H1 (cell line): Measurements from ENCODE around the gene PRPF6. TPM values are rescaled to one million over a fixed set of nuclear protein-coding genes. Genes with fewer than 3 reads are reported as not detected.

ENCODE experiments used
- CTCF ChIA-PET: fragments of 300-600 bp; sonication (Branson Sonifier 250); formaldehyde crosslinking; loops from one replicate; lab custom pipeline; 2021; ENCODE audit not compliant: partially characterized antibody; lab: Charles Lee
- POLR2A ChIA-PET: fragments of 300-600 bp; sonication (Branson Sonifier 250); formaldehyde crosslinking; loops from one replicate; lab custom pipeline; 2021; ENCODE audit warnings: inconsistent platforms; ENCODE audit not compliant: partially characterized antibody; lab: Charles Lee
- DNase-seq, 2 experiments: peaks; one replicate each; pipeline versions ENCODE4 v3.0.0 to v3.0.0-alpha.2; 2010 to 2022; ENCODE audit warnings: low spot score in 2 of 2, low read depth in 1 of 2, mixed read lengths in 1 of 2
- FAIRE-seq: peaks from 2 replicates; lab custom pipeline; 2011; peaks lifted over from hg19 to GRCh38; lab: Jason Lieb, UNC
- H2AFZ ChIP-seq: 2 replicates; pipeline ENCODE4 v1.8.1; 2012; ENCODE audit warnings: low read length, inconsistent platforms
- H2AK5ac ChIP-seq: 2 replicates; pipeline ENCODE4 v1.6.1; 2013; ENCODE audit warnings: low read depth, low read length
- H2BK120ac ChIP-seq: replicated peaks from 2 replicates; pipeline ENCODE3; 2013; ENCODE audit warnings: low read depth, low read length, inconsistent platforms
- H2BK12ac ChIP-seq: 2 replicates; pipeline ENCODE4 v1.6.1; 2013; ENCODE audit warnings: low read depth, low read length
- H2BK15ac ChIP-seq: 2 replicates; pipeline ENCODE4 v1.6.1; 2013; ENCODE audit warnings: low read length
- H2BK20ac ChIP-seq: 2 replicates; pipeline ENCODE4 v1.6.1; 2013; ENCODE audit warnings: low read length
- H2BK5ac ChIP-seq: 2 replicates; pipeline ENCODE4 v1.6.1; 2013; ENCODE audit warnings: low read depth, low read length
- H3K14ac ChIP-seq: 2 replicates; pipeline ENCODE4 v1.6.1; 2013; ENCODE audit warnings: inconsistent platforms; ENCODE audit not compliant: insufficient read length
- H3K18ac ChIP-seq: 2 replicates; pipeline ENCODE4 v1.6.1; 2013; ENCODE audit warnings: low read length; ENCODE audit errors: extremely low read depth
- H3K23ac ChIP-seq: 2 replicates; pipeline ENCODE4 v1.6.1; 2013; ENCODE audit warnings: inconsistent platforms; ENCODE audit not compliant: insufficient read length
- H3K23me2 ChIP-seq: 2 replicates; pipeline ENCODE4 v1.6.1; 2013; ENCODE audit warnings: low read depth, low read length
- H3K27ac ChIP-seq: 2 replicates; pipeline ENCODE4 v1.6.1; 2011; ENCODE audit warnings: low read depth, low read length, inconsistent platforms
- H3K27me3 ChIP-seq, 4 experiments: replicated peaks in 1 of 4; 1 replicate in 1 of 4; 2 replicates in 3 of 4; pipeline versions ENCODE4 v1.6.1 to v1.8.1; 2011 to 2013; ENCODE audit warnings: low read length in 3 of 4, mild to moderate bottlenecking in 3 of 4, inconsistent platforms in 2 of 4, mixed read lengths in 2 of 4, moderate library complexity in 1 of 4; ENCODE audit not compliant: control insufficient read depth in 3 of 4, insufficient read depth in 3 of 4; ENCODE audit errors: extremely low read depth in 1 of 4
- H3K36me3 ChIP-seq, 4 experiments: 2 replicates each; pipeline versions ENCODE4 v1.6.1 to v1.8.1; 2011 to 2013; ENCODE audit warnings: mild to moderate bottlenecking in 4 of 4, low read length in 3 of 4, moderate library complexity in 2 of 4, control low read depth in 1 of 4, inconsistent platforms in 1 of 4; ENCODE audit not compliant: insufficient read depth in 4 of 4, control insufficient read depth in 2 of 4
- H3K4ac ChIP-seq: replicated peaks from 2 replicates; pipeline ENCODE3; 2013; ENCODE audit warnings: low read length, low read depth, mixed read lengths, inconsistent platforms; ENCODE audit not compliant: insufficient read length
- H3K4me1 ChIP-seq, 4 experiments: replicated peaks in 1 of 4; 1 replicate in 1 of 4; 2 replicates in 3 of 4; pipeline versions ENCODE4 v1.6.1 to v1.8.1; 2011 to 2013; ENCODE audit warnings: low read length in 3 of 4, inconsistent platforms in 2 of 4, mixed read lengths in 1 of 4; ENCODE audit not compliant: insufficient read depth in 4 of 4, control insufficient read depth in 3 of 4
- H3K4me2 ChIP-seq, 2 experiments: 2 replicates each; pipeline versions ENCODE4 v1.6.1 to v1.8.1; 2011 to 2013; ENCODE audit warnings: low read depth in 2 of 2, low read length in 2 of 2, control low read depth in 1 of 2, inconsistent platforms in 1 of 2, mild to moderate bottlenecking in 1 of 2; ENCODE audit not compliant: insufficient read depth in 1 of 2
- H3K4me3 ChIP-seq, 4 experiments: fragments of 200-600, 300-600 bp in 1 of 4; sonication (generic), shearing (Covaris generic), sonication (Bioruptor Twin) in 1 of 4; 2 replicates each; pipeline versions ENCODE4 v1.5.1 to v1.8.1; 2011 to 2016; ENCODE audit warnings: low read length in 4 of 4, low read depth in 3 of 4, control low read depth in 2 of 4, inconsistent platforms in 2 of 4, mild to moderate bottlenecking in 2 of 4, mixed read lengths in 1 of 4, moderate library complexity in 1 of 4; ENCODE audit not compliant: insufficient read depth in 2 of 4; ENCODE audit errors: extremely low read depth in 1 of 4
- H3K56ac ChIP-seq: replicated peaks from 2 replicates; pipeline ENCODE3; 2013; ENCODE audit warnings: low read depth, mild to moderate bottlenecking, mixed read lengths, low read length, inconsistent platforms; ENCODE audit not compliant: insufficient read length
- H3K79me1 ChIP-seq: 2 replicates; pipeline ENCODE4 v1.6.1; 2013; ENCODE audit warnings: low read depth, low read length, control low read depth
- H3K79me2 ChIP-seq, 2 experiments: 2 replicates each; pipeline versions ENCODE4 v1.6.1 to v1.8.1; 2012 to 2013; ENCODE audit warnings: low read length in 2 of 2, mild to moderate bottlenecking in 2 of 2, inconsistent platforms in 1 of 2; ENCODE audit not compliant: insufficient read depth in 2 of 2, control insufficient read depth in 1 of 2
- H3K9ac ChIP-seq, 4 experiments: replicated peaks in 1 of 4; 1 replicate in 1 of 4; 2 replicates in 3 of 4; pipeline versions ENCODE4 v1.6.1 to v1.8.1; 2011 to 2013; ENCODE audit warnings: low read depth in 3 of 4, low read length in 3 of 4, control low read depth in 2 of 4, mild to moderate bottlenecking in 2 of 4, moderate library complexity in 2 of 4, inconsistent platforms in 1 of 4; ENCODE audit errors: extremely low read depth in 1 of 4
- H3K9me3 ChIP-seq, 2 experiments: 2 replicates each; pipeline versions ENCODE4 v1.6.1 to v1.8.1; 2012 to 2013; ENCODE audit warnings: mild to moderate bottlenecking in 2 of 2, moderate library complexity in 2 of 2, control low read depth in 1 of 2, inconsistent platforms in 1 of 2, low read depth in 1 of 2, low read length in 1 of 2, mixed read lengths in 1 of 2; ENCODE audit not compliant: insufficient read depth in 2 of 2
- H4K20me1 ChIP-seq, 2 experiments: replicated peaks in 1 of 2; 2 replicates each; pipeline versions ENCODE3 to v1.8.1; 2011 to 2013; ENCODE audit warnings: inconsistent platforms in 2 of 2, low read length in 2 of 2, mild to moderate bottlenecking in 1 of 2; ENCODE audit not compliant: insufficient read depth in 2 of 2, control insufficient read depth in 1 of 2
- H4K5ac ChIP-seq: 2 replicates; pipeline ENCODE4 v1.6.1; 2013; ENCODE audit warnings: low read length, low read depth, mixed read lengths, inconsistent platforms; ENCODE audit not compliant: insufficient read length
- H4K8ac ChIP-seq: 2 replicates; pipeline ENCODE4 v1.8.0; 2013; ENCODE audit warnings: mild to moderate bottlenecking, moderate library complexity, low read length, inconsistent platforms; ENCODE audit not compliant: insufficient read depth; ENCODE audit errors: extremely low read depth
- H4K91ac ChIP-seq: replicated peaks from 2 replicates; pipeline ENCODE3; 2013; ENCODE audit warnings: low read length, mixed read lengths, inconsistent platforms; ENCODE audit not compliant: insufficient read length
- BRCA1 ChIP-seq: IDR thresholded peaks from 2 replicates; pipeline ENCODE4 v1.6.1; 2012; ENCODE audit warnings: low read depth, low read length, improper control_type of control experiment
- CREB1 ChIP-seq: IDR thresholded peaks from 2 replicates; pipeline ENCODE4 v1.6.1; 2012; ENCODE audit warnings: inconsistent platforms
- EGR1 ChIP-seq: IDR thresholded peaks from 2 replicates; pipeline ENCODE4 v1.6.1; 2011; ENCODE audit warnings: low read depth, low read length, borderline replicate concordance
- POU5F1 ChIP-seq: IDR thresholded peaks from 2 replicates; pipeline ENCODE4 v1.6.1; 2011; ENCODE audit warnings: low read depth, mild to moderate bottlenecking, low read length, moderate library complexity
- RNF2 ChIP-seq: fragments of 200-900, 300-1000 bp; sonication (generic); IDR thresholded peaks from 2 replicates; pipeline ENCODE4 v1.7.1; 2016; ENCODE audit warnings: borderline replicate concordance, low read depth, mild to moderate bottlenecking, antibody characterized with exemption, low read length; ENCODE audit not compliant: poor library complexity, severe bottlenecking; ENCODE audit errors: missing control alignments
- SAP30 ChIP-seq: fragments of 300-600 bp; sonication (generic); IDR thresholded peaks from 2 replicates; pipeline ENCODE4 v1.7.1; 2012; ENCODE audit warnings: low read length, moderate library complexity, mild to moderate bottlenecking, inconsistent platforms; ENCODE audit not compliant: insufficient read depth, insufficient replicate concordance
- SIN3A ChIP-seq, 2 experiments: IDR thresholded peaks in 1 of 2; conservative IDR thresholded peaks in 1 of 2; 2 replicates each; pipeline ENCODE4 v1.6.1; 2011 to 2012; ENCODE audit warnings: low read length in 2 of 2, improper control_type of control experiment in 1 of 2, low read depth in 1 of 2, mild to moderate bottlenecking in 1 of 2
- SP1 ChIP-seq: IDR thresholded peaks from 2 replicates; pipeline ENCODE4 v1.6.1; 2011; ENCODE audit warnings: low read depth, low read length
- SP4 ChIP-seq: IDR thresholded peaks from 2 replicates; pipeline ENCODE4 v1.6.1; 2012; ENCODE audit warnings: low read length, inconsistent platforms
- YY1 ChIP-seq: IDR thresholded peaks from 2 replicates; pipeline ENCODE4 v1.6.1; 2011; ENCODE audit warnings: low read depth, mild to moderate bottlenecking, low read length
- WGBS, 2 experiments: shearing (Covaris generic) in 1 of 2; methylation state at CpG; one replicate each; pipeline versions ENCODE4 v1.1.6 to v1.1.7; 2013 to 2015; ENCODE audit warnings: low lambda C conversion rate in 2 of 2, mixed read lengths in 2 of 2, inconsistent platforms in 1 of 2, low coverage in 1 of 2, missing lambda C conversion rate in 1 of 2; ENCODE audit not compliant: insufficient replicate concordance in 2 of 2, insufficient coverage in 1 of 2, insufficient read length in 1 of 2; ENCODE audit errors: extremely low coverage in 1 of 2, missing lambda C conversion rate in 1 of 2; 5-methylcytosine and 5-hydroxymethylcytosine counted together
- polyA plus RNA-seq, 7 experiments: library from polyadenylated mRNA; depleted of rRNA in 3 of 7; stranded (reverse) in 5 of 7; unstranded in 2 of 7; fragments of >200 nt in 5 of 7; fragments of 200-250 nt in 2 of 7; gene quantifications; 1 replicate in 5 of 7; 2 replicates in 1 of 7; 4 replicates in 1 of 7; pipeline versions ENCODE4 v1.2.1 to v1.2.3, GENCODE V29; 2011 to 2013; ENCODE audit warnings: missing spikeins in 2 of 7, mixed read lengths in 2 of 7
- total RNA-seq: library from RNA; stranded (reverse); fragmentation: NEBNext Ultra II Directional; extraction: Animal tissue kit (Norgen Biotek cat#: 25700); gene quantifications from 2 replicates; pipeline ENCODE4 v1.2.1, GENCODE V29; 2021

Gene PRPF6
- total and polyA plus RNA-seq, 2 of the 8 experiments (the other 6 are each of a cell fraction or from before 2014, with no cell fraction given), result 27.9 to 76.9 TPM

- Histone ChIP-seq H3K79me1 (no peaks in the 10 kb centered on the region), H3K23me2 (peaks cover 12% of the 10 kb centered on the region), H3K27me3 (no peaks in the 10 kb centered on the region), H3K56ac (no peak overlapping the region), H2AK5ac (no peak overlapping the region), H2BK20ac (no peak overlapping the region), H3K4me2 (peak overlapping the region; percentile 73 to 98), H3K18ac (peak overlapping the region; percentile 93), H3K4me3 (peak overlapping the region; percentile 38 to 55 (median 44)), H3K27ac (peak overlapping the region; percentile 71; the same call in 1 of the 2 replicates), H4K5ac (peak overlapping the region; percentile 45), H4K8ac (peak overlapping the region; percentile 22), H4K20me1 (peaks cover 5 to 25% of the 10 kb centered on the region in 2 experiments), H3K9ac (peak overlapping the region in 3 of 4 experiments; percentile 5 to 51 (median 45); a peak in 5 of 7 replicates), H2BK5ac (peak overlapping the region; percentile 83; the same call in 1 of the 2 replicates), H3K79me2 (peaks cover 0 to 8% of the 10 kb centered on the region in 2 experiments; a peak in 1 of 4 replicates), H3K4me1 (peaks cover 0 to 28% (median 13%) of the 10 kb centered on the region in 4 experiments; a peak in 6 of 7 replicates), H4K91ac (peak overlapping the region; percentile 68), H3K4ac (no peak overlapping the region), H2BK120ac (no peak overlapping the region), H2BK15ac (peak overlapping the region; percentile 46; the same call in 1 of the 2 replicates), H3K9me3 (no peaks in the 10 kb centered on the region), H2AFZ (no peak overlapping the region), H2BK12ac (peak overlapping the region; percentile 39; the same call in 1 of the 2 replicates), H3K14ac (no peak overlapping the region), H3K23ac (no peak overlapping the region), H3K36me3 (peaks cover 3 to 21% (median 14%) of the 10 kb centered on the region in 4 experiments; a peak in 5 of 8 replicates)
- POLR2A ChIA-PET, result interaction anchor here (0.6 to 7.8 kb wide), 13 partner anchors 11 to 390 kb away, joined by 3 to 68 read pairs (median 3); partner anchors contain the start of genes PRPF6, SAMD10 and UCKL1
- FAIRE-seq (no peak), DNase-seq (peak; percentile 86 to 96)
- 30% methylated on average over 29 of the region's 39 CpGs; no CpG with 5 or more reads in 1 of the 2 experiments for WGBS, 2 experiments
- CTCF ChIA-PET, result interaction anchor here (0.5 to 5.4 kb wide), 8 partner anchors 8 to 522 kb away, joined by 3 to 28 read pairs (median 6); partner anchors contain the start of gene PRPF6
- TF ChIP-seq BRCA1 (no peak), EGR1 (0 out of 2 replicates have a peak, but pooled peaks have one; percentile 16), YY1 (peak; percentile 98), RNF2 (no peak), SP4 (peak; percentile 78; the same call in 1 of the 2 replicates), SP1 (0 out of 2 replicates have a peak, but pooled peaks have one; percentile 10), CREB1 (peak; percentile 14; the same call in 1 of the 2 replicates), SIN3A (conservative IDR thresholded peaks at IDR 0.05 in 1 of 2, IDR thresholded peaks at IDR 0.05 in 1 of 2; ENCODE audit: low read depth in 1 of 2, low read length in 2 of 2) (peak in 1 of 2 experiments; percentile 39; a peak in 1 of 4 replicates), SAP30 (peak; percentile 61), POU5F1 (no peak)
Measured at GRCh38 chr20:63941282-63942081, 39.5 kb upstream of the PRPF6 start.
